Lower leg skin (tissue), 3 donors: Measurements from ENCODE around the gene NAA60.

Source experiments
- CTCF ChIP-seq, 3 donors: fragments of 450-650 bp; IDR thresholded peaks; one replicate each; pipeline ENCODE4 v1.5.1; 2016; ENCODE audit warnings: antibody characterized with exemption in 3 of 3, mild to moderate bottlenecking in 3 of 3, moderate library complexity in 2 of 3
- POLR2A ChIP-seq, 2 donors: fragments of 450-650 bp; IDR thresholded peaks; one replicate each; pipeline ENCODE4 v1.6.1; 2016 to 2017; ENCODE audit warnings: antibody characterized with exemption in 2 of 2, mild to moderate bottlenecking in 1 of 2, moderate library complexity in 1 of 2

GRCh38 chr16:3497771-3498170 lies 54.3 kb downstream of the NAA60 start:
- no peak for TF ChIP-seq CTCF (IDR thresholded peaks at IDR 0.05)
- no peak for TF ChIP-seq POLR2A (IDR thresholded peaks at IDR 0.05)
